ENCODE data around the gene MYO1F. TPM values are rescaled to one million over a fixed set of nuclear protein-coding genes. Genes with fewer than 3 reads are reported as not detected.

The MYO1F gene
- polyA plus RNA-seq, 1 experiment, result 0.29 TPM

DNA sequence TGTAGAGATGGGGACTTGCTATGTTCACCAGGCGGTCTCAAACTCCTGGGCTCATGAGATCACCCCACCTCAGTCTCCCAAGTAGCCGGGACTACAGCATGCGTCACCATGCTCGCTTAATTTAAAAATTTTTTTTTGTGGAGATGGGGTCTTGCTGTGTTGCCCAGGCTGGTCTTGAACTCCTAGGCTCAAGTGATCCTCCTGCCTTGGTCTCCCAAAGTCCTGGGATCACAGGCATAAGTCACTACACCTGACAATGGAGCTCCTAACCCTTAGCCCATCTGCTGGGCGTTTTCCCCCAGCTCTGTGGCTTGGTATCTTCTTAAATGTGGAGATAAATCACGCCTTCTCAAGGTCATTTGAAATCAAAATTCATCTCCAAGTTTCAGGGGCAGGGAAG, 39.6 kb upstream of the MYO1F start:
- Histone ChIP-seq H3K4me3 (ENCODE audit: low read depth, low read length) (no peak overlapping the region), H3K27me3 (ENCODE audit: control insufficient read depth, insufficient read depth, low read length) (no peaks in the 10 kb centered on the region), H3K36me3 (ENCODE audit: control insufficient read depth, insufficient read depth, low read length) (no peaks in the 10 kb centered on the region)
- TF ChIP-seq, protein P1, sequence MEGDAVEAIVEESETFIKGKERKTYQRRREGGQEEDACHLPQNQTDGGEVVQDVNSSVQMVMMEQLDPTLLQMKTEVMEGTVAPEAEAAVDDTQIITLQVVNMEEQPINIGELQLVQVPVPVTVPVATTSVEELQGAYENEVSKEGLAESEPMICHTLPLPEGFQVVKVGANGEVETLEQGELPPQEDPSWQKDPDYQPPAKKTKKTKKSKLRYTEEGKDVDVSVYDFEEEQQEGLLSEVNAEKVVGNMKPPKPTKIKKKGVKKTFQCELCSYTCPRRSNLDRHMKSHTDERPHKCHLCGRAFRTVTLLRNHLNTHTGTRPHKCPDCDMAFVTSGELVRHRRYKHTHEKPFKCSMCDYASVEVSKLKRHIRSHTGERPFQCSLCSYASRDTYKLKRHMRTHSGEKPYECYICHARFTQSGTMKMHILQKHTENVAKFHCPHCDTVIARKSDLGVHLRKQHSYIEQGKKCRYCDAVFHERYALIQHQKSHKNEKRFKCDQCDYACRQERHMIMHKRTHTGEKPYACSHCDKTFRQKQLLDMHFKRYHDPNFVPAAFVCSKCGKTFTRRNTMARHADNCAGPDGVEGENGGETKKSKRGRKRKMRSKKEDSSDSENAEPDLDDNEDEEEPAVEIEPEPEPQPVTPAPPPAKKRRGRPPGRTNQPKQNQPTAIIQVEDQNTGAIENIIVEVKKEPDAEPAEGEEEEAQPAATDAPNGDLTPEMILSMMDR (IDR thresholded peaks at IDR 0.05; ENCODE audit: insufficient read depth, low read depth, low read length), result no peak
- ChIA-PET POLR2A (no interaction called here), CTCF (interaction anchor here (0.6 to 3.8 kb wide), 7 partner anchors 14 to 1142 kb away, joined by 3 to 26 read pairs (median 9); partner anchors contain the start of gene NFILZ)
- DNase-seq (ENCODE audit: low read depth), result no peak

DNA sequence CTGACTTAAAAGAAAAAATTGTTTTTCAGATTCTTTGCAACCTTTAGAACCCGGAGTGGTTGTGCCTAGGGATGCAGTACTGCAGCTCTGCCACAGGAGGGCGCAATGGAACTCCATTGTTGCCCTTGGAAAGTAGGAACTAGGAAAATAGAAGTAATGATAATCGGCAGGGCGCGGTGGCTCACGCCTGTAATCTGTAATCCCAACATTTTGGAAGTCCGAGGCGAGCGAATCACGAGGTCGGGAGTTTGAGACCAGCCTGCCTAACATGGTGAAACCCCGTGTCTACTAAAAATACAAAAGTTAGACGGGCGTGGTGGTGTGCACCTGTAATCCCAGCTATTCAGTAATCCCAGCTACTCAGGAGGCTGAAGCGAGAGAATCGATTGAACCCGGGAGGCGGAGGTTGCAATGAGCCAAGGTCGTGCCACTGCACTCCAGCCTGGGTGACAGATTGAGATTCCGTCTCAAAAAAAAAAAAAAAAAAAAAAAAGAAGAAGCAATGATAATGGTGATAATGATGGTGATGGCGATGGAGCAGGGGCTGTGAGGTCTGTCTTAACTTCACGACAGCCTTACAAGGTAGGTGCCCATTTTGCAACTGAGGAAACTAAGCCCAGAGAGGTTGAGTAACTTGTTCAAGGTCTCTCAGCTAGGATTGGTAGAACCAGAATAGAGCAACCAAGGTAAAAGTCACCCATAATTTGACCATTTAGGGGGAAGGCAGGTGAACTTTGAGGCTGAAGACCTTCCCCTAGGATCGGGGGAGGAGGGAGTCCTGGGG, 38.8 kb upstream of the MYO1F start:
- ChIA-PET CTCF (interaction anchor here (0.6 to 3.8 kb wide), 11 partner anchors 12 to 277 kb away, joined by 3 to 26 read pairs (median 3); partner anchors contain the start of gene NFILZ), POLR2A (no interaction called here)
- Histone ChIP-seq H3K36me3 (ENCODE audit: control insufficient read depth, insufficient read depth, low read length) (no peaks in the 10 kb centered on the region), H3K4me3 (ENCODE audit: low read depth, low read length) (no peak overlapping the region), H3K27me3 (ENCODE audit: control insufficient read depth, insufficient read depth, low read length) (no peaks in the 10 kb centered on the region)
- TF ChIP-seq, protein P1 (IDR thresholded peaks at IDR 0.05; ENCODE audit: insufficient read depth, low read depth, low read length), result peak; percentile 92
- DNase-seq (ENCODE audit: low read depth), result no peak

DNA sequence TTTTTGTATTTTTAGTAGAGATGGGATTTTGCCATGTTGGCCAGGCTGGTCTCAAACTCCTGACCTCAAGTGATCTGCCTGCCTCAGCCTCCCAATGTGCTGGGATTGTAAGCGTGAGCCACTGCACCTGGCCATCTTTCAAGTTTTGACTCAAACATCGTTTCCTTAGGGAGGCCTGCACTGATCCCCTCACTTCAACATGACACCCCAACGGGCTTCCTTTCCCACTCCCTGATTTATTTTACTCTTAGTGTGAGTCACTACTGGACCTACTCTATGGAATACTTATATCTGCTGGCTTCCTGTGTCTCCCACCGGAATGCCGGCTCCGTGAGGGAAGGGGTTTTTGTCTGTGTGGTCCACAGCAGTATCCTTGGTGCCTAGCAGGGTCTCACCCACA, 37.8 kb upstream of the MYO1F start:
- no peak for DNase-seq (ENCODE audit: low read depth)
- Histone ChIP-seq H3K36me3 (ENCODE audit: control insufficient read depth, insufficient read depth, low read length) (no peaks in the 10 kb centered on the region), H3K27me3 (ENCODE audit: control insufficient read depth, insufficient read depth, low read length) (no peaks in the 10 kb centered on the region), H3K4me3 (ENCODE audit: low read depth, low read length) (no peak overlapping the region)
- POLR2A ChIA-PET, result no interaction called here
- TF ChIP-seq, protein P1 (IDR thresholded peaks at IDR 0.05; ENCODE audit: insufficient read depth, low read depth, low read length), result no peak
- CTCF ChIA-PET, result interaction anchor here (0.6 to 3.8 kb wide), 8 partner anchors 13 to 278 kb away, joined by 3 to 26 read pairs (median 4); partner anchors contain the start of gene NFILZ

DNA sequence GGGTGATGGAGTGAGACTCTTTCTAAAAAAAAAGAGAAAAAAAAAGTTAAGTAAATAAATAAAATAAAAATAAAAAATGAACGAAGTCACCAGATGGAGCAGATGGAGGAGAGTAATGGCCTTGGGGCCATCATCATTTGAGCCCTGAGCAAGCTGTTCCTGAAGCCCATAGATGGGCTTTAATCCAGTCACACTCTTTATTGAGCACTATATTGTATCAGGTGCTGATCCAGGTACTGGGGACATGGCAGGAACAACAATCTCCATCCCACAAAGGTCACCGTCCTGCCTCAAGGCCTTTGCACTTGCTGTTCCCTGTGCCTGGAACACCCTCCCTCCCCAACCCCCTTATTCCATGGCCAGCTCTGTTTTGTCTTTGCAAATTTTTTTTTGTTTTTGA, 37.2 kb upstream of the MYO1F start:
- H3K27me3 ChIP-seq (ENCODE audit: control insufficient read depth, insufficient read depth, low read length), result no peaks in the 10 kb centered on the region
- ChIA-PET CTCF (interaction anchor here (0.6 to 2.9 kb wide), 2 partner anchors 21 to 36 kb away, joined by 3 to 21 read pairs; no protein-coding TSS in a partner anchor), POLR2A (no interaction called here)

DNA sequence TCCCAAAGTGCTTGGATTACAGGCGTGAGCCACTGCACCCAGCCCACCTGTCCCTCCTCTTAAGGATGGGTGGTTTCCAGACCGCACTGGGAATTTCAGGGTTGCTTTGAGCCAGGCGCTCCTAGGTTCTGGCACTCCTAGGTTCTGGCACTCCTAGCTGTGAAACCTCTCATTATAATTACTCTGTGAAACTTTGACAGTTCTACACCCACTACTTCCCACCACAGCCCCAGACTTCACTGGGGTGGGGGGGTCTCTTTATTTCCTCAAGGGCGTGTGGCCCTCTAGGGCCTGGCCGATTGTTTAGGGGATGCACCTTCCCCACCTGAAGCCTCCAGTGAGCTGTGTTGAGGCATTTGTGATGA, 35.5 kb upstream of the MYO1F start:
- TF ChIP-seq, protein P1 (IDR thresholded peaks at IDR 0.05; ENCODE audit: insufficient read depth, low read depth, low read length), result no peak
- Histone ChIP-seq H3K4me3 (ENCODE audit: low read depth, low read length) (no peak overlapping the region), H3K27me3 (ENCODE audit: control insufficient read depth, insufficient read depth, low read length) (no peaks in the 10 kb centered on the region), H3K36me3 (ENCODE audit: control insufficient read depth, insufficient read depth, low read length) (no peaks in the 10 kb centered on the region)
- no peak for DNase-seq (ENCODE audit: low read depth)
- ChIA-PET POLR2A (no interaction called here), CTCF (interaction anchor here (2.2 kb wide), 1 partner anchor 31 kb away, joined by 6 read pairs; no protein-coding TSS in a partner anchor)

More for the DNA sequence above, 37.2 kb upstream of the MYO1F start:
- TF ChIP-seq, protein P1 (IDR thresholded peaks at IDR 0.05; ENCODE audit: insufficient read depth, low read depth, low read length), result no peak
- Histone ChIP-seq H3K4me3 (ENCODE audit: low read depth, low read length) (no peak overlapping the region), H3K36me3 (ENCODE audit: control insufficient read depth, insufficient read depth, low read length) (no peaks in the 10 kb centered on the region)
- DNase-seq (ENCODE audit: low read depth), result no peak

All from BJ (cell line).